ENCODE results near the gene LDLRAD2. TPM values are rescaled to one million over a fixed set of nuclear protein-coding genes. Genes with fewer than 3 reads are reported as not detected.

LDLRAD2 gene
- total RNA-seq, 1 donor from 2014 or later = not detected

DNA sequence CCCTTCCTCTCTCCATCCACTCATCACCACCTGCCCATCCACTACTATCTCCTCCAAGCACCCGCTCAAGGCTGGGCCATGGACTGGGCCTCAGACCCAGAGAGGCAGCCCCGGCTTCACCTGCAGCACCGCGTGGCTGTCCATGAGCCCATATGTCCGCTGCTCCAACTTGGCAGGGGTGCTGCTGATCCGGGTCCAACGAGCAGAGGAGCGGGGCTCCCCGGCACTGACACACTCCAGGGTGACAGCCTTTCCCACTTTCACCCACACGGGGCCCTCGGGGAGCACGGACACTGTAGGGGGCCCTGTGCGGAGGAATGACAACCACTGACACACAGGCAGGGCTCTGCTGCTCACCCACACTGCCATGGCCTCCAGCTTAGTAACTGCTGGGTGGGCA lies 28.9 kb downstream of the LDLRAD2 start:
- DNase-seq (ENCODE audit: extremely low read depth, low read depth, low spot score) = no peak

DNA sequence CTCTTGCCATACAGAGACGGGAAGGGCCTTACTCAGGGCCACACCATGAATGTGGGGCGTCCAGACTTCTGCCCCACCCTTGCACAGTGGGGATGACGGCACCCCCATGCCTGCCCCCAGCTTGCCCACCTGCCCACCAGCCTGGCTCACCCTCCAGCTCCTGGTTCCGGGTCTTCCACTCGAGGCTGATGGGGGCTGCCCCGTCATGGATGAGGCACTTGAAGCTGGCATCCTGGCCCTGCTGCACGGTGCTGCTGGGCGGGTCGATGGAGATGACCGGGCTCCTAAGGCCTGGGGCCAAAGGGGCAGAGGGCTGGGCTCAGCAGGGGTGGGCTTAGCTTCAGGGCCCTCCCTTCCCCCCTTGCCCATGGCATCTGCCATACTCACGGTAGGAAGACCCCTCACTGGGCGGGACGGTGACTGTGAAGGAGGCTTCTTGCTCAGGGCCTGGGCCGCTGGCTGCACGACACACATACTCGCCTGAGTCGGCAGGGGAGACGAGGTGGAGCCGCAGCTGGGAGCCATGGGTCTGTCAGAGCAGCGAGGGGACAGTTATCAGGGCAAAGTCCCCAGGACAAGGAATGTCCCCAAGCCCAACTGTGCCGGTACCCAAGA lies 29.9 kb downstream of the LDLRAD2 start:
- DNase-seq (ENCODE audit: extremely low read depth, low read depth, low spot score) = no peak

DNA sequence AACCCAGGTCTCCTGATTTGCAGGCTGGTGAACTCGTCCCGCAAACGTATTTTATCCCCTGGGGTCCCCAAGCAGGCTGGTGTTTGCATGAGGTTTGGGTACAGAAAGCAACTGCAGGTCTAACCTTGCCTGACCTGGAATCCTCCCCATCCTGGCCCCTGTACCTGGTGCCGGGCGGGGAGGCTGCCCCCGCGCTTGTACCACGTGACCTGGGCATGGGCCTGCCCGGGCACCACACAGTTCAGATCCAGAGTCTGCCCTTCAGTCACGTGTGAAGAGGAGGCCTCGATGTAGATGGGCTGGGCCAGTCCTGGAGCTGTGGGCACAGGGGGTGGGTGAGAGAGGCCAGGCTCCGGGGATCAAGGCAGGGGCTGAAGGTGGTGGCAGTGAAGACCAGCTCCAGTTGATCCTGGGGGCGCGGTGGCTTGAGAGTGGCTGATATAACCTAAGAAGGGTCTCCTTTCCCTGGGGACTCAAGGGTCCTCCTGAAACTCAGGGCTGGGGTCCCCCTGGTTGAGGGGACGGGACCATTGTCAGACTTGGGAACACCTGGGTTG lies 30.6 kb downstream of the LDLRAD2 start:
- no peak for DNase-seq (ENCODE audit: extremely low read depth, low read depth, low spot score)

DNA sequence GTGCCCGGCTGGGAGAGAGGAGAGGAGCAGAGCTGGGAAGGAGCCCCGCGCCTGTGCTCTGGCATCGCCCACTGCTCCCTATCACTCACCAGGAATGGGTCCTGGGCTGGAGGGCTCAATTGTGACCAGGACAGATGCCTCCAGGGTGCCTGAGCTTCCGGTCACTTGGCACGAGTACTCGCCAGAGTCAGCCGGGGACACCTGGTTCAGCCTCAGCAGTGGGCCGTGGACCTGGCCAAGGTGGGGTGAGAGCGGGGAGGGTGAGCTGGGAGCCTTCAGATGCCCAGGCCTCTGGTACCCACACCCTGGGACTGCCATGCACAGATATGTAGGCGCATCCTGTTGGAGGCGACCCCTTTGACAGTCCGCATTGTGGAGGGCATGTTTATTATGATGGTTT lies 31.1 kb downstream of the LDLRAD2 start:
- no peak for DNase-seq (ENCODE audit: extremely low read depth, low read depth, low spot score)

- DNase-seq (ENCODE audit: extremely low read depth, low read depth, low spot score) = no peak
Observed at GRCh38 chr1:21843996-21844395, 31.9 kb downstream of the LDLRAD2 start.

DNA sequence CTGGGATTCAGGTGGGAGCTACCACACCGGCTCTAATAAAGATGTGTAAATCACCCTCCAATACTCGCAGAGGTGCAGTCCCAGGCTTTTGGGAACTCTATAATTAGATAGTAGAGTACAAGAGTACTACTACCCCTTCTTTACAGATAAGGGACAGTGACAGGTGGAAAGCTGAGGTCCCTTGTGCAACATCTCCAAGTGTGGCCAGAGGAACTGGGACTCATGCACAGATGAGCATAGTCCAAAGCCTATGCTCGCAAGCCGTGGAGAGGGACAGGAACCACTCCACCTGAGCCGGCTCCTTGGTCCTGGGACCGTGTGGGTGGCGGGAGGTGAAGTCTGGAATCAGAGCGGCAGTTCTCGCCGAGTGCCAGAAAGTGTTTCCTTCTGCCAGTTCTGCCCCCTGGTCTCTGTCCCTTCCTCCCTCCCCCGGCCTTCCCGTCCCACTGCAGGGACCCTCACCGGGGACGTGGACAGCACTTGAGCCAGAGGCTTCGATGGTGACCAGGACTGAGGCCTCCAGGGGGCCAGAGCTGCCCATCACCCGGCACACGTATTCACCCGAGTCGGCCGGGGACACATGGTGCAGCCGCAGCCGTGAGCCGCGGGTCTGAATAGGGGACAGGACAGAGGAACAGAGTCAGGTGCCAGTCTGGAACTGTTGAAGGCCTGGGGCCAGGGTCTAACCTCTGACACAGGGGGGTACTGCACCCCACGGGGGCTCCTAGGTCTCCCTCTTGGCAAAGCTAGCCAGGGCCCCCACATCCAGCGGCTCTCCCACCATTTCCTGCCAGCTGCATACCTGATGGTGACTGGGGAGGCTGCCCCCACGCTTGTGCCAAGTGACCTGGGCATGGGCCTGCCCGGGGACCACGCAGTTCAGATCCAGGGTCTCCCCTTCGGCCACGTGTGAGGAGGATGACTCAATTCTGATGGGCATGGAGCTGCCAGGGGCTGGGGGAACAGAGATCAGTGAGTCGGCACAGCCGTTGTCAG lies 33.9 kb downstream of the LDLRAD2 start:
- no peak for DNase-seq (ENCODE audit: extremely low read depth, low read depth, low spot score)

GRCh38 chr1:21847223-21848205 lies 35.4 kb downstream of the LDLRAD2 start:
- no peak for DNase-seq (ENCODE audit: extremely low read depth, low read depth, low spot score)

GRCh38 chr1:21848524-21849174 lies 36.6 kb downstream of the LDLRAD2 start:
- DNase-seq (ENCODE audit: extremely low read depth, low read depth, low spot score) = no peak

DNA sequence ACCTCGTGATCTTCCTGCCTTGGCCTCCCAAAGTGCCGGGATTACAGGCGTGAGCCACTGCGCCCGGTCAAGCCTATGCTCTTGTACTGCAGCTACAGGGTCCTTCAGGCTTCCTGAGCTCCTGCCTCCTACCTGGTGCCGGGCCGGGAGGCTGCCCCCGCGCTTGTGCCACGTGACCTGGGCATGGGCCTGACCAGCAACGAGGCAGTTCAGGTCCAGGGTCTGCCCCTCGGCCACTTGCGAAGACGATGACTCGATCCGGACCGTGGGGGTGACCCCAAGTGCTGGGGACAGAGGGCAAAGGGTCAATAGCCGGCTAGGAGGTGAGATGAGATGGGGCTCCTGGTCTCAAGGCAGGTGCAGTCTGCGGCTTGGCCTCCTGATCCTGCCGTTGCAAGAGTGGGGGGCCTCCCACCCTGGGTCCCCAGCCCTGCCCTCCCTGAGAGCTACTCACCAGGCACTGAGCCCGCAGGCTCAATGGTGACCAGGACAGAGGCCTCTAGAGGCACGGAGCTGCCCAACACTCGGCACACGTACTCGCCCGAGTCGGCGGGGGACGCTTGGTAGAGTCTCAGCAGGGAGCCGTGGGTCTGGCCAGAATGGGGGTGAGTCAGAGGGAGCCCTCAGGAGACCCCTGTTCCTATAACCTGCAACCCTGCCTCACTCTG lies 38.0 kb downstream of the LDLRAD2 start:
- DNase-seq (ENCODE audit: extremely low read depth, low read depth, low spot score) = no peak

GRCh38 chr1:21851430-21852250 lies 39.6 kb downstream of the LDLRAD2 start:
- no peak for DNase-seq (ENCODE audit: extremely low read depth, low read depth, low spot score)

GRCh38 chr1:21852282-21853130 lies 40.4 kb downstream of the LDLRAD2 start:
- no peak for DNase-seq (ENCODE audit: extremely low read depth, low read depth, low spot score)

DNA sequence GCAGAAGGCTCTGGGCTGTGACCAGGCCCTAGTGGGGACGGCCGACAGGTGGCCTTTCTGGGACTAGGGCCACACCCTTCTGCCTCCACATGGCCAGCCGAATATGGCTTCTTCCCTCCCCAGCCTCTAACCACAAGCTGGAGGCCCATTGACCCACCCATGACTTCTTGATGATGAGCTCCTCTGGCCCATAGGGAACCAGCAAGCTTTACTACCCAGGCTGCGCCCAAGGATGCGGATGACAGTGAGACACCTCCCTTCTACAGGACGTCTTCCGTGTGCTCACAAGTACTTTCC lies 41.0 kb downstream of the LDLRAD2 start:
- no peak for DNase-seq (ENCODE audit: extremely low read depth, low read depth, low spot score)

GRCh38 chr1:21854090-21854750 lies 42.2 kb downstream of the LDLRAD2 start:
- DNase-seq (ENCODE audit: extremely low read depth, low read depth, low spot score) = no peak

- DNase-seq (ENCODE audit: extremely low read depth, low read depth, low spot score) = no peak
Observed at GRCh38 chr1:21854751-21855131, 42.7 kb downstream of the LDLRAD2 start.

DNA sequence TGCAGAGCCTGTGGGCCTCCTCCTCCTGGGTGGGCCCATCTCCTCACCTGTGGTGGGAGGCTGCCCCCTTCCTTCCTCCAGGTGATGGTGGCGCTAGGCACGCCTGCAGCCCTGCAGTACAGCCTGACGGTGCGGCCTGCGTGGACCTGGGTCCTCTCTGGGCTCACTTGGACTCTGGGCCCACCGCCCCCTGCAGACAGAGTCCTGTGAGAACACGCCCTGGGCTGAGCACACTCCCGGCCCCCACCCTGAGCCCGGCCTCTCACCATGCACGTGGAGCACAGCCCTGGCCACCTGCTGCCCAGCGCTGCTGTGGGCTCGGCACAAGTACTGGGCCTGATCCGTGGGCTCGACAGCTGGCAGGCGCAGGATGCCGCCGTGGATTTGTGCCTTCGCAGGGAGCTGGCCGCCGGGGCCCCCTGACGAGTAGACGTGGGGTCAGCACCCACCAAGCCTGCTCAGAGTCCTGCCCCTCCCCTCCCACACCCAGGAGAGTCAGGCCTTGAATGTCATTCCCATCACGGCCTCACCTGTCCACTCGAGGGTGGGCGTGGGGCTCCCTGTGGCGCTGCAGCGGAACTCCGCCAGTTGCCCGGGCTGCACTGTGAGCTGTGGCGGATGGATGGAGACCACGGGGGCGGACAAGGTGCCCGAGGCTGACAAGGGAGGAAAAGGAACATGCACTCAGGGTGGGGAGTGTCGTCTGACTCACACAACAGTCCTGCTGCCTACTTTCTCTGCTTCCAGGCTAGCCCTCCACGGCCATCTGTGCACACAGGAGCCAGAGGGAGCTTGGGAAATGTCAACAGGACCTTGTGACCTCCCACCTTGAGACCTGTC lies 43.4 kb downstream of the LDLRAD2 start:
- DNase-seq (ENCODE audit: extremely low read depth, low read depth, low spot score) = no peak

GRCh38 chr1:21857142-21857839 lies 45.2 kb downstream of the LDLRAD2 start:
- DNase-seq (ENCODE audit: extremely low read depth, low read depth, low spot score) = no peak
